ENCODE results near the gene NTM.

NTM gene

GRCh38 chr11:132032555-132032954 lies 662.1 kb downstream of the NTM start:
- Histone ChIP-seq H3K27ac (ENCODE audit: poor library complexity, severe bottlenecking) (peak overlapping the region; percentile 5), H3K36me3 (ENCODE audit: low read depth) (no peaks in the 10 kb centered on the region), H3K9me3 (ENCODE audit: severe bottlenecking) (peaks cover 2% of the 10 kb centered on the region), H3K4me1 (ENCODE audit: insufficient read depth, poor library complexity, severe bottlenecking) (peaks cover 15% of the 10 kb centered on the region), H3K27me3 (ENCODE audit: insufficient read depth, poor library complexity, severe bottlenecking) (no peaks in the 10 kb centered on the region), H3K4me3 (ENCODE audit: severe bottlenecking) (no peak overlapping the region)
- TF ChIP-seq CTCF (IDR thresholded peaks at IDR 0.05; ENCODE audit: poor library complexity, severe bottlenecking), result no peak
- DNase-seq (ENCODE audit: low spot score) (no peak), ATAC-seq (ENCODE audit: low read depth) (0 out of 3 replicates have a peak, but pooled peaks have one; percentile 37)

GRCh38 chr11:132033051-132033450 lies 662.6 kb downstream of the NTM start:
- H3K27me3 ChIP-seq (ENCODE audit: insufficient read depth, poor library complexity, severe bottlenecking), result no peaks in the 10 kb centered on the region
- no peak overlapping the region for H3K27ac ChIP-seq (ENCODE audit: poor library complexity, severe bottlenecking)
- ATAC-seq (ENCODE audit: low read depth) (no peak), DNase-seq (ENCODE audit: low spot score) (no peak)
- no peak for TF ChIP-seq CTCF (IDR thresholded peaks at IDR 0.05; ENCODE audit: poor library complexity, severe bottlenecking)
- H3K4me1 ChIP-seq (ENCODE audit: insufficient read depth, poor library complexity, severe bottlenecking), result peaks cover 15% of the 10 kb centered on the region
- H3K9me3 ChIP-seq (ENCODE audit: severe bottlenecking), result peaks cover 2% of the 10 kb centered on the region
- H3K36me3 ChIP-seq (ENCODE audit: low read depth), result no peaks in the 10 kb centered on the region
- no peak overlapping the region for H3K4me3 ChIP-seq (ENCODE audit: severe bottlenecking)

GRCh38 chr11:132035228-132035627 lies 664.8 kb downstream of the NTM start:
- H3K27ac ChIP-seq (ENCODE audit: poor library complexity, severe bottlenecking), result no peak overlapping the region
- H3K27me3 ChIP-seq (ENCODE audit: insufficient read depth, poor library complexity, severe bottlenecking), result no peaks in the 10 kb centered on the region
- no peak overlapping the region for H3K4me3 ChIP-seq (ENCODE audit: severe bottlenecking)
- no peak for DNase-seq (ENCODE audit: low spot score)
- no peak for TF ChIP-seq CTCF (IDR thresholded peaks at IDR 0.05; ENCODE audit: poor library complexity, severe bottlenecking)
- peaks cover 2% of the 10 kb centered on the region for H3K9me3 ChIP-seq (ENCODE audit: severe bottlenecking)
- ATAC-seq (ENCODE audit: low read depth), result no peak
- peaks cover 10% of the 10 kb centered on the region for H3K4me1 ChIP-seq (ENCODE audit: insufficient read depth, poor library complexity, severe bottlenecking)
- H3K36me3 ChIP-seq (ENCODE audit: low read depth), result no peaks in the 10 kb centered on the region

- H3K9me3 ChIP-seq (ENCODE audit: severe bottlenecking), result peaks cover 2% of the 10 kb centered on the region
These were observed 665.4 kb downstream of the NTM start for GRCh38 chr11:132035766-132036165.

More at GRCh38 chr11:132035766-132036165, 665.4 kb downstream of the NTM start:
- no peak for DNase-seq (ENCODE audit: low spot score)
- ATAC-seq (ENCODE audit: low read depth), result no peak
- H3K27me3 ChIP-seq (ENCODE audit: insufficient read depth, poor library complexity, severe bottlenecking), result no peaks in the 10 kb centered on the region
- H3K36me3 ChIP-seq (ENCODE audit: low read depth), result no peaks in the 10 kb centered on the region
- H3K27ac ChIP-seq (ENCODE audit: poor library complexity, severe bottlenecking), result no peak overlapping the region
- no peak for TF ChIP-seq CTCF (IDR thresholded peaks at IDR 0.05; ENCODE audit: poor library complexity, severe bottlenecking)
- H3K4me3 ChIP-seq (ENCODE audit: severe bottlenecking), result no peak overlapping the region
- H3K4me1 ChIP-seq (ENCODE audit: insufficient read depth, poor library complexity, severe bottlenecking), result peaks cover 10% of the 10 kb centered on the region
